Activated CD4-positive, alpha-beta T cell treated with anti-CD3 and anti-CD28 coated beads, Interleukin-2, Interleukin-6, amounts not matched to agents 100 ng/mL and 50 ng/mL, durations not matched to agents 16 hours and 8 hours (primary cell): Measurements from ENCODE around the gene TBXAS1.

ENCODE experiments used
- DNase-seq: peaks from one replicate; pipeline ENCODE4 v3.0.0-alpha.2; 2020

The TBXAS1 gene

GRCh38 chr7:139953229-139953628 is 124.2 kb downstream of the TBXAS1 start:
- DNase-seq, result no peak

GRCh38 chr7:139955109-139955820 is 126.2 kb downstream of the TBXAS1 start:
- DNase-seq, result no peak

- no peak for DNase-seq
Observed at GRCh38 chr7:139958599-139959284, 129.7 kb downstream of the TBXAS1 start.

- DNase-seq, result no peak
Observed at GRCh38 chr7:139959285-139959628, 130.2 kb downstream of the TBXAS1 start.

GRCh38 chr7:139959718-139960117 is 130.7 kb downstream of the TBXAS1 start:
- DNase-seq, result no peak

GRCh38 chr7:139960157-139960556 is 131.1 kb downstream of the TBXAS1 start:
- DNase-seq, result no peak

GRCh38 chr7:139965942-139966628 is 137.0 kb downstream of the TBXAS1 start:
- DNase-seq, result no peak

GRCh38 chr7:139966949-139967348 is 137.9 kb downstream of the TBXAS1 start:
- DNase-seq, result no peak

- no peak for DNase-seq
Observed at GRCh38 chr7:139968931-139969330, 139.9 kb downstream of the TBXAS1 start.

- no peak for DNase-seq
Observed at GRCh38 chr7:139972029-139972428, 143.0 kb downstream of the TBXAS1 start.

- no peak for DNase-seq
Observed at GRCh38 chr7:139973101-139974050, 144.3 kb downstream of the TBXAS1 start.

GRCh38 chr7:139974179-139974811 is 145.2 kb downstream of the TBXAS1 start:
- DNase-seq, result no peak

- DNase-seq, result no peak
Observed at GRCh38 chr7:139976055-139976837, 147.2 kb downstream of the TBXAS1 start.

GRCh38 chr7:139976838-139977656 is 148.0 kb downstream of the TBXAS1 start:
- DNase-seq, result no peak

GRCh38 chr7:139981511-139981895 is 152.4 kb downstream of the TBXAS1 start:
- DNase-seq, result no peak

GRCh38 chr7:139982927-139983920 is 154.2 kb downstream of the TBXAS1 start:
- no peak for DNase-seq

GRCh38 chr7:139984642-139985539 is 155.8 kb downstream of the TBXAS1 start:
- no peak for DNase-seq

- DNase-seq, result no peak
Observed at GRCh38 chr7:139985811-139986210, 156.7 kb downstream of the TBXAS1 start.
